ENCODE measurements around the gene EVA1C.

Gene EVA1C

GRCh38 chr21:32406405-32406804, 6.1 kb upstream of the EVA1C start:
- H3K27me3 Mint-ChIP-seq = peaks cover 10% of the 10 kb centered on the region
- H3K27ac Mint-ChIP-seq = no peak overlapping the region
- ATAC-seq (ENCODE audit: low read depth) (no peak), DNase-seq (ENCODE audit: low spot score in 2 of 2) (no peak)
- no peaks in the 10 kb centered on the region for H3K36me3 Mint-ChIP-seq
- no peaks in the 10 kb centered on the region for H3K9me3 Mint-ChIP-seq
- H3K4me1 Mint-ChIP-seq = no peaks in the 10 kb centered on the region
- H3K4me3 Mint-ChIP-seq = no peak overlapping the region

- H3K27ac Mint-ChIP-seq = no peak overlapping the region
- DNase-seq (ENCODE audit: low spot score in 2 of 2) = no peak
- H3K27me3 Mint-ChIP-seq = peaks cover 10% of the 10 kb centered on the region
- no peak overlapping the region for H3K4me3 Mint-ChIP-seq
- no peak for ATAC-seq (ENCODE audit: low read depth)
- H3K36me3 Mint-ChIP-seq = no peaks in the 10 kb centered on the region
- no peaks in the 10 kb centered on the region for H3K9me3 Mint-ChIP-seq
- peaks cover 8% of the 10 kb centered on the region for H3K4me1 Mint-ChIP-seq
Measured at GRCh38 chr21:32410291-32410690, 2.2 kb upstream of the EVA1C start.

DNA sequence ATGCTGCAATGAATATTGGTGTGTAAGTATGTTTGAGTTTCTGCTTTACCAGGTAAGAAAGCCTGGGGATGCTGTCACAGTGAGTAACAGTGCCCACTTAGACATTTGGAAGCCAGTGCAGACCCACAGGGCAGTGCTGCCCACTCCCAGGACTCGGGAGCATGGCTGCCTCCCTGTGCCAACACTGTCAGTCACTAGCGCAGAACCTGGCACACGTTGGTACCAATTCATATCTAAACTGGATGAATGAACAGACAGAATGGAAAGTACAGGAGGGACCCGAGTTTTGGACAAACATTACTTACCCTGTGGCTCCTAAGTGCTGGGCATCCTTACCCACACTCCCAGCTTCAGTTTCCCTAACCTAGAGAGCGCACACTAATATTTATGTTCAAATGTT, 1.6 kb upstream of the EVA1C start:
- ATAC-seq (ENCODE audit: low read depth) (no peak), DNase-seq (ENCODE audit: low spot score in 2 of 2) (no peak)
- H3K4me3 Mint-ChIP-seq = peak overlapping the region; percentile 6
- no peaks in the 10 kb centered on the region for H3K9me3 Mint-ChIP-seq
- peaks cover 8% of the 10 kb centered on the region for H3K4me1 Mint-ChIP-seq
- H3K27ac Mint-ChIP-seq = no peak overlapping the region
- H3K27me3 Mint-ChIP-seq = peaks cover 11% of the 10 kb centered on the region
- H3K36me3 Mint-ChIP-seq = no peaks in the 10 kb centered on the region

GRCh38 chr21:32411350-32412161, 950 bp upstream of the EVA1C start:
- Mint-ChIP-seq H3K4me1 (peaks cover 8% of the 10 kb centered on the region), H3K27me3 (peaks cover 14% of the 10 kb centered on the region), H3K36me3 (no peaks in the 10 kb centered on the region), H3K27ac (peak overlapping the region; percentile 15), H3K4me3 (peak overlapping the region; percentile 87), H3K9me3 (no peaks in the 10 kb centered on the region)
- DNase-seq (ENCODE audit: low spot score in 2 of 2) (peak; percentile 5 to 16), ATAC-seq (ENCODE audit: low read depth) (peak; percentile 51)

- peaks cover 14% of the 10 kb centered on the region for H3K27me3 Mint-ChIP-seq
- no peak overlapping the region for H3K27ac Mint-ChIP-seq
- peak in 1 of 2 donors; percentile 10 for DNase-seq (ENCODE audit: low spot score in 2 of 2)
- no peaks in the 10 kb centered on the region for H3K9me3 Mint-ChIP-seq
- no peak for ATAC-seq (ENCODE audit: low read depth)
- H3K4me1 Mint-ChIP-seq = peaks cover 8% of the 10 kb centered on the region
- H3K4me3 Mint-ChIP-seq = peak overlapping the region; percentile 82
- H3K36me3 Mint-ChIP-seq = no peaks in the 10 kb centered on the region
Measured at GRCh38 chr21:32413015-32413504, 554 bp downstream of the EVA1C start.

- ATAC-seq (ENCODE audit: low read depth) (no peak), DNase-seq (ENCODE audit: low spot score in 2 of 2) (no peak)
- no peak overlapping the region for H3K4me3 Mint-ChIP-seq
- peaks cover 16% of the 10 kb centered on the region for H3K27me3 Mint-ChIP-seq
- H3K36me3 Mint-ChIP-seq = no peaks in the 10 kb centered on the region
- H3K4me1 Mint-ChIP-seq = peaks cover 8% of the 10 kb centered on the region
- H3K27ac Mint-ChIP-seq = no peak overlapping the region
- H3K9me3 Mint-ChIP-seq = no peaks in the 10 kb centered on the region
Measured at GRCh38 chr21:32413697-32414578, 1.4 kb downstream of the EVA1C start.

GRCh38 chr21:32414579-32415358, 2.3 kb downstream of the EVA1C start:
- peaks cover 8% of the 10 kb centered on the region for H3K4me1 Mint-ChIP-seq
- DNase-seq (ENCODE audit: low spot score in 2 of 2) = no peak
- no peak overlapping the region for H3K27ac Mint-ChIP-seq

GRCh38 chr21:32415451-32416398, 3.2 kb downstream of the EVA1C start:
- H3K4me3 Mint-ChIP-seq = no peak overlapping the region
- DNase-seq (ENCODE audit: low spot score in 2 of 2) (no peak), ATAC-seq (ENCODE audit: low read depth) (no peak)
- H3K27ac Mint-ChIP-seq = no peak overlapping the region
- no peaks in the 10 kb centered on the region for H3K9me3 Mint-ChIP-seq
- no peaks in the 10 kb centered on the region for H3K36me3 Mint-ChIP-seq
- H3K27me3 Mint-ChIP-seq = peaks cover 14% of the 10 kb centered on the region
- peaks cover 8% of the 10 kb centered on the region for H3K4me1 Mint-ChIP-seq

More at GRCh38 chr21:32414579-32415358, 2.3 kb downstream of the EVA1C start:
- Mint-ChIP-seq H3K9me3 (no peaks in the 10 kb centered on the region), H3K36me3 (no peaks in the 10 kb centered on the region), H3K4me3 (no peak overlapping the region), H3K27me3 (peaks cover 16% of the 10 kb centered on the region)
- no peak for ATAC-seq (ENCODE audit: low read depth)

DNA sequence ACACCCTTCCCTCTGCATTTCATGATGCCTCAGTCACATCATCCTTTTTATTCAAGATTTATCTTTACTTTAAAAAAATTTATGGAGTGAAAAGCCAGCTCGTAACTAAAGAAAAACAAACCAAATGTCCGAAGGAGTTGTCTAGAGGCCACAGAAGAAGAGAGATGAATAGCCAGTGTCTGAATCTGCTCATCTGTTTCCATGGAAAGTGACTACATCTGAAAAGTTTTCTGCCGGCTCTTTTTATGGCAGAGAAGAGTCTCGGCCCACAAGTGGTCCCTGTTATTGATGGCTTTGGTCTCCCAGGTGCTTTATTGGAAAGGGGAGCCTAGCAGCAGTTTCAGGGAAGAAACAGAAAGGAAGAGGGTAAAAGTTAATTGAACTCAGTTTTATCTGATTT, 5.6 kb downstream of the EVA1C start:
- no peak for DNase-seq (ENCODE audit: low spot score in 2 of 2)
- H3K4me3 Mint-ChIP-seq = no peak overlapping the region
- H3K27ac Mint-ChIP-seq = no peak overlapping the region
- ATAC-seq (ENCODE audit: low read depth) = no peak
- H3K4me1 Mint-ChIP-seq = peaks cover 2% of the 10 kb centered on the region
- H3K27me3 Mint-ChIP-seq = peaks cover 8% of the 10 kb centered on the region
- H3K36me3 Mint-ChIP-seq = peaks cover 5% of the 10 kb centered on the region
- H3K9me3 Mint-ChIP-seq = peaks cover 4% of the 10 kb centered on the region

GRCh38 chr21:32422064-32422463, 9.6 kb downstream of the EVA1C start:
- Mint-ChIP-seq H3K4me1 (no peaks in the 10 kb centered on the region), H3K9me3 (peaks cover 4% of the 10 kb centered on the region), H3K27me3 (peaks cover 3% of the 10 kb centered on the region), H3K27ac (no peak overlapping the region), H3K4me3 (no peak overlapping the region), H3K36me3 (peaks cover 5% of the 10 kb centered on the region)
- DNase-seq (ENCODE audit: low spot score in 2 of 2) (no peak), ATAC-seq (ENCODE audit: low read depth) (no peak)

GRCh38 chr21:32423320-32424190, 11.0 kb downstream of the EVA1C start:
- Mint-ChIP-seq H3K27ac (no peak overlapping the region), H3K9me3 (peaks cover 4% of the 10 kb centered on the region), H3K27me3 (no peaks in the 10 kb centered on the region), H3K4me1 (no peaks in the 10 kb centered on the region), H3K36me3 (peaks cover 5% of the 10 kb centered on the region), H3K4me3 (no peak overlapping the region)
- DNase-seq (ENCODE audit: low spot score in 2 of 2) (no peak), ATAC-seq (ENCODE audit: low read depth) (no peak)

- H3K9me3 Mint-ChIP-seq = peaks cover 4% of the 10 kb centered on the region
- no peak overlapping the region for H3K27ac Mint-ChIP-seq
- DNase-seq (ENCODE audit: low spot score in 2 of 2) = no peak
- no peak overlapping the region for H3K4me3 Mint-ChIP-seq
- H3K36me3 Mint-ChIP-seq = peaks cover 5% of the 10 kb centered on the region
- no peaks in the 10 kb centered on the region for H3K4me1 Mint-ChIP-seq
- no peak for ATAC-seq (ENCODE audit: low read depth)
- no peaks in the 10 kb centered on the region for H3K27me3 Mint-ChIP-seq
Measured at GRCh38 chr21:32424191-32424535, 11.7 kb downstream of the EVA1C start.

Measured in memory B cell (primary cell).